Esophagus muscularis mucosa (tissue), 4 donors: ENCODE results near the gene SPRED1.

ENCODE experiments used
- CTCF ChIP-seq, 3 experiments: fragments of 200-600 bp in 2 of 3; fragments of 450-650 bp in 1 of 3; sonication (generic) in 2 of 3; IDR thresholded peaks; one replicate each; pipeline ENCODE4 v1.5.1; 2017 to 2019; ENCODE audit warnings: antibody characterized with exemption in 3 of 3, mild to moderate bottlenecking in 2 of 3, moderate library complexity in 1 of 3
- EP300 ChIP-seq: sonication (generic); formaldehyde crosslinking; IDR thresholded peaks from one replicate; pipeline ENCODE4 v1.6.1; 2017; ENCODE audit warnings: antibody characterized with exemption
- POLR2A ChIP-seq: fragments of 450-650 bp; IDR thresholded peaks from one replicate; pipeline ENCODE4 v1.6.1; 2017; ENCODE audit warnings: antibody characterized with exemption, moderate library complexity, mild to moderate bottlenecking, low read depth
- POLR2AphosphoS5 ChIP-seq, 2 donors: sonication (generic); formaldehyde crosslinking; IDR thresholded peaks; one replicate each; pipeline ENCODE4 v1.6.1; 2017; ENCODE audit warnings: antibody characterized with exemption in 2 of 2

- no peak for TF ChIP-seq CTCF (IDR thresholded peaks at IDR 0.05)
- no peak for TF ChIP-seq POLR2A
- TF ChIP-seq EP300, result no peak
- no peak for TF ChIP-seq POLR2AphosphoS5 (IDR thresholded peaks at IDR 0.05)
These were observed 5.0 kb downstream of the SPRED1 start for GRCh38 chr15:38257676-38258075.
